ENCODE results near the gene HIC2. TPM values are rescaled to one million over a fixed set of nuclear protein-coding genes. Genes with fewer than 3 reads are reported as not detected.

HIC2 gene
- total RNA-seq, 1 experiment from 2014 or later = 3.5 TPM

DNA sequence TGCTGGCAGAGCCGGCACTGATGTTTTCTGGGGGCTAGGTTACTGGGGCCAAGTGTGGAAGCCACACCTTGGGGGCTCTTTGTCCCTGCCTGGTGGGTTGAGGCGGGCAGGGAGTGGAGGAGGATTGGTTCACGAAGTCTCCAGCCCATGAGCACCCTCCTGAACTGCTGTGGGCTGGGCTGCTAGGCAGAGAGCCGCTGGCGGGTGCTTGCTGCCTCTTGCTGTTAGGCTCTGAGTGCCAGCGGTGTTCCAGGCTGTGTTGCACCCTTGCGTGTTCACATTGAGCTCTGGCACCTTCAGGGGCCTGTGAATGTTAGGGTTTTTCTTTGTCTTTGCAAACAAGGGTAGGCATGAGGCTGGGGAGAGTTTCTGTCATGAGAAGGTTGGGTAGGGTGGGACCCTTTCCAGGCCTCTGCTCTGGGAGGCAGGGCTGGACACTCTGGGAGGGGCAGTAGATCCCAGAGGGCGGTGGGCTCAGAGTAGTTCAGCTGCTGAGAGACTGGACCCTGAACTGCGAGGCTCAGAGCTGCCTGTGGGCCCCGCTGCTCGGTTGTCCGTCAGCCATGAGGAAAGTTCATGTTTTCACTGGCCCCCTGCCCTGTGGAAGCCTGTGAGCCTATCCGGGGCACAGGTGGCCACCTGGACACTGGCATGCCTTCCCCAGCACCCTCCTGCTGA is 26.0 kb downstream of the HIC2 start:
- no peaks in the 10 kb centered on the region for H3K36me3 ChIP-seq (ENCODE audit: low read depth, low read length)
- intact Hi-C loops (cut with micrococcal nuclease) = no loop called here
- no peak overlapping the region for H3K27ac ChIP-seq (ENCODE audit: low read length)
- H3K4me1 ChIP-seq (ENCODE audit: insufficient read depth, low read length) = no peaks in the 10 kb centered on the region
- CTCF ChIA-PET = no interaction called here
- no peaks in the 10 kb centered on the region for H3K9me2 ChIP-seq (replicated peaks; ENCODE audit: low read length)
- no peak overlapping the region for H2AFZ ChIP-seq (ENCODE audit: low read length)
- DNase-seq (no peak), ATAC-seq (no peak)
- H3K27me3 ChIP-seq (ENCODE audit: low read length) = no peaks in the 10 kb centered on the region
- no peaks in the 10 kb centered on the region for H4K20me1 ChIP-seq (ENCODE audit: low read length)
- no peak overlapping the region for H3K4me3 ChIP-seq (ENCODE audit: low read length)
- H3K9ac ChIP-seq (ENCODE audit: low read length) = no peak overlapping the region
- H3K79me2 ChIP-seq (ENCODE audit: low read length) = no peaks in the 10 kb centered on the region
- no TSS peak for BruUV-seq (replicated peaks)
- no peaks in the 10 kb centered on the region for H3F3A ChIP-seq (ENCODE audit: low read length, unreplicated experiment)
- H3K9me3 ChIP-seq (ENCODE audit: low read length) = no peaks in the 10 kb centered on the region
- no peak overlapping the region for H3K4me2 ChIP-seq (ENCODE audit: low read length)
- TF ChIP-seq EZH2 (IDR thresholded peaks at IDR 0.05; ENCODE audit: low read length, unreplicated experiment) (no peak), EZH2phosphoT487 (IDR thresholded peaks at IDR 0.05; ENCODE audit: borderline replicate concordance, low read length) (no peak)
- TF ChIP-seq, protein P1, sequence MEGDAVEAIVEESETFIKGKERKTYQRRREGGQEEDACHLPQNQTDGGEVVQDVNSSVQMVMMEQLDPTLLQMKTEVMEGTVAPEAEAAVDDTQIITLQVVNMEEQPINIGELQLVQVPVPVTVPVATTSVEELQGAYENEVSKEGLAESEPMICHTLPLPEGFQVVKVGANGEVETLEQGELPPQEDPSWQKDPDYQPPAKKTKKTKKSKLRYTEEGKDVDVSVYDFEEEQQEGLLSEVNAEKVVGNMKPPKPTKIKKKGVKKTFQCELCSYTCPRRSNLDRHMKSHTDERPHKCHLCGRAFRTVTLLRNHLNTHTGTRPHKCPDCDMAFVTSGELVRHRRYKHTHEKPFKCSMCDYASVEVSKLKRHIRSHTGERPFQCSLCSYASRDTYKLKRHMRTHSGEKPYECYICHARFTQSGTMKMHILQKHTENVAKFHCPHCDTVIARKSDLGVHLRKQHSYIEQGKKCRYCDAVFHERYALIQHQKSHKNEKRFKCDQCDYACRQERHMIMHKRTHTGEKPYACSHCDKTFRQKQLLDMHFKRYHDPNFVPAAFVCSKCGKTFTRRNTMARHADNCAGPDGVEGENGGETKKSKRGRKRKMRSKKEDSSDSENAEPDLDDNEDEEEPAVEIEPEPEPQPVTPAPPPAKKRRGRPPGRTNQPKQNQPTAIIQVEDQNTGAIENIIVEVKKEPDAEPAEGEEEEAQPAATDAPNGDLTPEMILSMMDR (conservative IDR thresholded peaks at IDR 0.05; ENCODE audit: low read depth, low read length) = no peak
- POLR2A ChIA-PET (ENCODE audit: unreplicated experiment) = no interaction called here

DNA sequence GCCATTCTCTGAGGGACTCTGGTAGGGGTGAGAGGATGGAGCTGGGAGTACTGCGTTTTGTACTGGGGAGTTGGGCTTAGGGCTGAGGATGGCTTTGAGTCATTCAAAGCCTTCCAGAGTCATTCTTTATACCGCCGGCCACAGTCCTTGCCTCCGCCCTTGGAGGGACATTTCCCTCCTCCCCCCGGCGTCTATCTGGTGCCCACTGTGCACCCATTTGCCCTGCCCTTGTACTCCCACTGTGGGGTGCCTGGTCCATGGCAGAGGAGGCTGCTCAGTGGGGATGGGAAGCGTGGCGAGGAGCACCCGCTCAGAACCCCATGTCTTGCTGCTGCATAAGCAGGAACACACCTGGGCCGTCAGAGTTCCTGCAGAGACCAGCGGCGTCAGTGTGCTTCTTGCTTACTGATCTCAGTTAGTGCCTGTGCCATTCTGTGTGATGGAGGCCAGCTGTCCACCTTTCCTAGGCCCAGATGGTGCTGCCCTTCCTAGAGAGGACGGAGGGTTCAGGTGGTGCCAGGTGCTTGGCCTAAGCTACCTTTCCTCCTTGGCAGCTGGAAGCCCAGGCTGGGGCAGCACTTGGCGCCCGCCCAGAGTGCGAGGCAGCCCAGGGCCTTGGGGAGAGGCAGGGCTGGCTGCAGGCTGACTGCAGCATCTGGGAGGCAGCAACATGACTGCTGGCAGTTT is 26.7 kb downstream of the HIC2 start:
- ChIA-PET POLR2A (ENCODE audit: unreplicated experiment) (no interaction called here), CTCF (no interaction called here)
- intact Hi-C loops (cut with micrococcal nuclease) = no loop called here
- Histone ChIP-seq H3K9me2 (replicated peaks; ENCODE audit: low read length) (no peaks in the 10 kb centered on the region), H3K27me3 (ENCODE audit: low read length) (no peaks in the 10 kb centered on the region), H3K4me3 (ENCODE audit: low read length) (no peak overlapping the region), H3K4me2 (ENCODE audit: low read length) (no peak overlapping the region), H2AFZ (ENCODE audit: low read length) (no peak overlapping the region), H3K9me3 (ENCODE audit: low read length) (no peaks in the 10 kb centered on the region), H3K9ac (ENCODE audit: low read length) (no peak overlapping the region), H3K27ac (ENCODE audit: low read length) (no peak overlapping the region), H3F3A (ENCODE audit: low read length, unreplicated experiment) (no peaks in the 10 kb centered on the region), H4K20me1 (ENCODE audit: low read length) (no peaks in the 10 kb centered on the region), H3K79me2 (ENCODE audit: low read length) (no peaks in the 10 kb centered on the region), H3K36me3 (ENCODE audit: low read depth, low read length) (no peaks in the 10 kb centered on the region), H3K4me1 (ENCODE audit: insufficient read depth, low read length) (no peaks in the 10 kb centered on the region)
- TF ChIP-seq, protein P1 (conservative IDR thresholded peaks at IDR 0.05; ENCODE audit: low read depth, low read length) = no peak
- TF ChIP-seq EZH2phosphoT487 (IDR thresholded peaks at IDR 0.05; ENCODE audit: borderline replicate concordance, low read length) = no peak
- no peak for TF ChIP-seq EZH2 (IDR thresholded peaks at IDR 0.05; ENCODE audit: low read length, unreplicated experiment)
- no TSS peak for BruUV-seq (replicated peaks)
- no peak for DNase-seq
- no peak for ATAC-seq
